Measurements from ENCODE around the gene SFXN3. TPM values are rescaled to one million over a fixed set of nuclear protein-coding genes. Genes with fewer than 3 reads are reported as not detected.
A peak's percentile ranks its signal among the peaks of the same experiment; 100 is the strongest.

The SFXN3 gene
- total RNA-seq, 1 donor from 2014 or later: 101 TPM

DNA sequence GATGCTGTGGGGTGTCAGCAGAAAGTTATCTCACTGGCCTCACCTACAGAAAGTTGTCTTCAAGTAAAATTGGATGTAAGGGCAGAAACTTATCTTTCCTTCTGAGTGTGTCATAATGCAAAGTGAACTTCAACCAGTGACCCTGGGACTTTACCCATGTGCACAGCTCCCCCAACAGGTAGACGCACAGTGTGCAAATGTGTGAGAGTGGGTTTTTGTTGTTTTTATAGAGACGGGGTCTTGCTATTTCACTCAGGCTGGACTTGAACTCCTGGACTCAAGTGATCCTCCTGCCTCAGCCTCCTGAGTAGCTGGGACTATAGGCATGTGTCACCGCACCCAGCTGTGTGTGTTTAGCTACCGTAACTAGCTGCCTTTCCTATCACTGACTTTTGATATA is 24.4 kb downstream of the SFXN3 start:
- Mint-ChIP-seq H3K9me3 (ENCODE audit: low read depth) (no peaks in the 10 kb centered on the region), H3K27me3 (ENCODE audit: low read depth) (peaks cover 5% of the 10 kb centered on the region), H3K4me3 (ENCODE audit: unreplicated experiment) (no peak overlapping the region), H3K36me3 (ENCODE audit: low read depth) (peaks cover 1% of the 10 kb centered on the region), H3K4me1 (ENCODE audit: low read depth) (peaks cover 24% of the 10 kb centered on the region), H3K27ac (ENCODE audit: unreplicated experiment) (no peak overlapping the region)
- TF ChIP-seq, protein P1, sequence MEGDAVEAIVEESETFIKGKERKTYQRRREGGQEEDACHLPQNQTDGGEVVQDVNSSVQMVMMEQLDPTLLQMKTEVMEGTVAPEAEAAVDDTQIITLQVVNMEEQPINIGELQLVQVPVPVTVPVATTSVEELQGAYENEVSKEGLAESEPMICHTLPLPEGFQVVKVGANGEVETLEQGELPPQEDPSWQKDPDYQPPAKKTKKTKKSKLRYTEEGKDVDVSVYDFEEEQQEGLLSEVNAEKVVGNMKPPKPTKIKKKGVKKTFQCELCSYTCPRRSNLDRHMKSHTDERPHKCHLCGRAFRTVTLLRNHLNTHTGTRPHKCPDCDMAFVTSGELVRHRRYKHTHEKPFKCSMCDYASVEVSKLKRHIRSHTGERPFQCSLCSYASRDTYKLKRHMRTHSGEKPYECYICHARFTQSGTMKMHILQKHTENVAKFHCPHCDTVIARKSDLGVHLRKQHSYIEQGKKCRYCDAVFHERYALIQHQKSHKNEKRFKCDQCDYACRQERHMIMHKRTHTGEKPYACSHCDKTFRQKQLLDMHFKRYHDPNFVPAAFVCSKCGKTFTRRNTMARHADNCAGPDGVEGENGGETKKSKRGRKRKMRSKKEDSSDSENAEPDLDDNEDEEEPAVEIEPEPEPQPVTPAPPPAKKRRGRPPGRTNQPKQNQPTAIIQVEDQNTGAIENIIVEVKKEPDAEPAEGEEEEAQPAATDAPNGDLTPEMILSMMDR (IDR thresholded peaks at IDR 0.05): peak; percentile 43
- DNase-seq (ENCODE audit: low spot score): no peak

DNA sequence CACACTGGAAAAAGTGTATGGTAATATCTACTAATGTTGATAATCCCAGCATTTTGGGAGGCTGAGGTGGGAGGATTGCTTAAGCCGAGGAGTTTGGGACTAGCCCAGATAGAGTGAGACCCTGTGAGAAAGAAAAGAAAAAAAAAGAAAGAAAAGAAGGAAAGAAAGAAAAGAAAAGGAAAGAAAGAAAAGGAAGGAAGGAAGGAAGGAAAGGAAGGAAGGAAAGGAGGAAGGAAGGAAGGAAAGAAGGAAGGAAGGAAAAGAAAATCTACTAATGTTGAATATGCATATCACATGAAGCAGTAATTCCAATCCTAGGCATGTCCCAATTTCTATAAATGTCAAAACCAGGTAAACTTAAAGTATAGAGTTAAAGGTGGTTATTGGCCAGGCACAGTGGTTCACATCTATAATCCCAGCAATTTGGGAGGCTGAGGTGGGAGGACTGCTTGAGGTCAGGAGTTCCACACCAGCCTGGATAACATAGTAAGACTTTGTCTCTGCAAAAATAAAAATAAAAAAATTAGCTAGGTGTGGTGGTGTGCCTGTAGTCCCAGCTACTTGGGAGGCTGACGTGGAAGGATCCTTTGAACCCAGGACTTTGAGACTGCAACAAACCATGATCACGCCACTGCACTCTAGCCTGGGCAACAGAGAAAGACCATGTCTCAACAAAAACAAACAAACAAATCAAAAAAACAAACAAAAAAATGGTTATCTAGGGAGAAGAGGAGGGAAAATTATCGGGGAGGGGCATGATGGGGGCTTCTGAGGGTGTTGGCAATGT is 25.5 kb downstream of the SFXN3 start:
- no peak for DNase-seq (ENCODE audit: low spot score)
- Mint-ChIP-seq H3K27ac (ENCODE audit: unreplicated experiment) (no peak overlapping the region), H3K4me1 (ENCODE audit: low read depth) (peaks cover 21% of the 10 kb centered on the region), H3K4me3 (ENCODE audit: unreplicated experiment) (no peak overlapping the region), H3K9me3 (ENCODE audit: low read depth) (no peaks in the 10 kb centered on the region), H3K27me3 (ENCODE audit: low read depth) (no peaks in the 10 kb centered on the region), H3K36me3 (ENCODE audit: low read depth) (peaks cover 1% of the 10 kb centered on the region)
- TF ChIP-seq, protein P1 (IDR thresholded peaks at IDR 0.05): no peak

DNA sequence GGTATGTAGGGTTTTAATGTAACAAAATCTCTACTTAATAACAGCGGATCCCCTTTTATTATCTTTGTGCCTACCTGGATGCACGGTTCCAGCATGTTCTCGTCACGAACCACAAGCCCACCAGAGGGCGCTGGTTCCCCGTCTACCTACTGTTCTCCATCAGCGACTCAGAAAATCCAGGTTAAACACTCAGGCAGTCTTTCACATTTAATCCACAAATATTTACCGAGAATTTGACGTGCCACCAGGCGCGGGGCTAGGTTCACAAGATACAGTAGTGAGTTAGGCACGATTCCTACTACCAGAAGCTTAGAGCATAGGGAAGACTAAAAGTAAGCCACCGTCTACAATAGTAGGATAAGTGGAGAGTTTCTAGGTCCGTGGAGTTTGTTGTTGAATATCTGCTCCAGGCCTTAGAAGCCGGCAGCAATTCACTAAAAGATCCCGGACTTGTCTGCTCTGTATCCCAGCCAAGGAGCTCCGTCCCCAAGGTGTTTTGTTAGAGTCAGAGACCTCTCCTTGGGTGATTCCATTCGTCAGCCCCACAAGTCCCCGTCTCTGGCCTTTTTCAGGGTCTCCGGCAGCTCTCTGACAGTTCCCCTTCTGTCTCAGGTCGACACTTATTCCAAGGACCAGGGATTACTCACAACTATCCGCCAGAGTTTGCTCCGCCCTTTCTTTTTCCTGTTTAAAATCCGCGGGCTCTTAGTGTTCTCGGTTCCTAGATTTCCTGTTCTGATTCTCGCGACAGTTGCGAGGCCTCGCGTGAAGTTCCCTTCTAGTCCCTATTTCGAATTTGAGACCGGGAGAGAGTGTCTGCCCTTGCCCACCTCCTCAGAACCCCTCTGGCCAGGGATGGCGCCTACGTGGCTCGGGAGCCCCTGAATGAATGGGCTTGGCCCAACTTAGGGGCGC is 29.3 kb downstream of the SFXN3 start:
- TF ChIP-seq, protein P1 (IDR thresholded peaks at IDR 0.05): peak; percentile 99
- H3K9me3 Mint-ChIP-seq (ENCODE audit: low read depth): no peaks in the 10 kb centered on the region
- peak overlapping the region; percentile 98 for H3K27ac Mint-ChIP-seq (ENCODE audit: unreplicated experiment)
- peaks cover 36% of the 10 kb centered on the region for H3K4me1 Mint-ChIP-seq (ENCODE audit: low read depth)
- peaks cover 1% of the 10 kb centered on the region for H3K36me3 Mint-ChIP-seq (ENCODE audit: low read depth)
- no peak for DNase-seq (ENCODE audit: low spot score)
- no peaks in the 10 kb centered on the region for H3K27me3 Mint-ChIP-seq (ENCODE audit: low read depth)
- peak overlapping the region; percentile 92 for H3K4me3 Mint-ChIP-seq (ENCODE audit: unreplicated experiment)

DNA sequence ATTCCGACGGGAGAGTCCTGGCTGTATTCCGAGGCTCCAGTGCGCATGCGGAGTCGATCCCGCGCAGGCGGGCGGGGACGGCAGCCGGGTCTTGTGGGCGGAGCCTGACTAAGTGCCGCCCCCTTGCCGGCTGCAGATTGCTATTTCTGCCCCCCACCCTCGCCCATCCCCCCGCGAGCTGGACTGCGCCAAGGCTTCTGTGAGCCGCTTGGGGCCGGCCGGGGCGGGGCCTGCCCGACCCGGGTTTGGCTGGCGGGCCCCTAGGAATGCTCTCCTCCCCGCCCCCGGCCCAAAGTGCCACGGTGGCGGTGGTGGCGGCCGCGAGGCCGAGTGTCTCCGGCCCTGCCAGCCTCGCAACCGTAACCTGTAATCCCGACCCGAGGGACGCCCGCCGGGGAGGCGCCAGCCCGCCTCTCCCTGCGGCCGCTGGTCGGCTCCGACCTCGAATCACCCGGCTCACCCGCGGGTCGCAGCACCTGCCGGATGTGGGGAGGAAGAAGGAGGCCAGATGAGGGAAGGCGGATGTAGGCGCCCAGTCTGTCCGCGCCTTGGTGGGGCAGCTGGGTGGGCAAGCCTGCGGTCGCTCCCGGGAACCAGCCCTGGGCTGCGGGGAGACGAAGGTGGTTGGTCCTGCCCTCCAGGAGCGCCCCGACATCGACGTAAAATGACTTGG is 30.1 kb downstream of the SFXN3 start:
- peak overlapping the region; percentile 92 for H3K4me3 Mint-ChIP-seq (ENCODE audit: unreplicated experiment)
- TF ChIP-seq, protein P1 (IDR thresholded peaks at IDR 0.05): no peak
- no peak for DNase-seq (ENCODE audit: low spot score)
- peaks cover 1% of the 10 kb centered on the region for H3K36me3 Mint-ChIP-seq (ENCODE audit: low read depth)
- H3K27ac Mint-ChIP-seq (ENCODE audit: unreplicated experiment): peak overlapping the region; percentile 98
- peaks cover 44% of the 10 kb centered on the region for H3K4me1 Mint-ChIP-seq (ENCODE audit: low read depth)
- no peaks in the 10 kb centered on the region for H3K27me3 Mint-ChIP-seq (ENCODE audit: low read depth)
- no peaks in the 10 kb centered on the region for H3K9me3 Mint-ChIP-seq (ENCODE audit: low read depth)
